IPS-18c (cell line): Measurements from ENCODE around the gene CACNA2D2.
"Not testable (repeated sequence)": the region's sequence is repeated elsewhere in the genome, so short reads cannot be mapped to it uniquely, and the experiment has no call there.

Source experiments
- H3K4me3 ChIP-seq: 2 replicates; pipeline ENCODE4 v1.7.0; 2013; ENCODE audit warnings: low read depth, mild to moderate bottlenecking, low read length, moderate library complexity; ENCODE audit not compliant: insufficient read depth
- H3K9me3 ChIP-seq: one replicate; pipeline ENCODE4 v1.6.1; 2013; ENCODE audit warnings: mild to moderate bottlenecking, low read length, moderate library complexity; ENCODE audit not compliant: control insufficient read depth, insufficient read depth

Gene CACNA2D2

DNA sequence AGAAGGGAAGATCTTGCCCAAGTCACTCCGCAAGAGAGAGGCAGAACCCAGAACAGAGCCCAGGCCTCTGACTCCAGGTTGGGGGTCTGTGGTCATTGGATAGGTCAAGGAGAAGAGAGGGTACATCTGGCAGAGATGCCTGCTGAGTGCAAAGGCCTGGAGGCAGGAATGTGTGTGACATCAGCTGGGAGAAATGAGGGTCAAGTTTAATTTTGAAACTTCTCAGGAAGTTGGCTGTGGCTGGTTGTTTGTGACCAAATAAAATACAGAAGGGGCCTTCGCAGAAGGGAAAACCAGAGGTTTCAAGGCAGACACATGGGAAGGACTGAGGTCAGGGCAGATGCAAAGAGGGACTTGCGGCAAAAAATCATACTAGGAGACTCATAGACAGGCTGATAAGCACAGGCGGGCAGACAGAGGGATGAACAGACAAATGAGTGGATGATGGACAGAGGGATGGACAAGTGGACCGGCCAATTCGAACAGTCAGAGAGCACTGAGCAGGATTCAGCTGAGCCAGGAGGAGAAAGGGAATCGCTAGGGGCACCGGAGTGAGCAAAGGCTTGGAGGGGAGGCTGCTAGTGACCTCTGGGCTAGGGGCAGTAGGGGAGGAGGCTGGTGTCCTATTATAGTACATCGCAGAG, 28.8 kb upstream of the CACNA2D2 start:
- Histone ChIP-seq H3K4me3 (no peak overlapping the region), H3K9me3 (no peaks in the 10 kb centered on the region)

DNA sequence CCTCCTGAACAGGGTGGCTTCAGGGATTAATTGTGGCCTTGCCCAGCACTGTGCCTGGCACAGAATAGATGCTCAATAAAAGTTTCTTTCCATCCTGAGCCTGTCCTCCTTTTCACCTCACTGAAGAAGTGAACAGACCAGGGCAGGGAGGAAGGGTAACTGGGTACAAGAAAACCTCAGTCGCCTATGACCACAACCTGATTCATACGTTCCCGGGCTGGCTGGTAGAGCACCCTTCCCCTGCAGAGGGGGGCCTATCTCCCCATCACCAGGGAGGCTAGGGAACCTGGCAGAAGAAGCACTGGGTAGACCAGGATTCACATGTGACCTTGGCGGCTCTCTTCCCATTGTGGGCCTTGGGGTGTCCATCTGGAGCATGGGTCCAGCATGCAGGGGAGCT, 27.8 kb upstream of the CACNA2D2 start:
- H3K9me3 ChIP-seq: no peaks in the 10 kb centered on the region
- no peak overlapping the region for H3K4me3 ChIP-seq

DNA sequence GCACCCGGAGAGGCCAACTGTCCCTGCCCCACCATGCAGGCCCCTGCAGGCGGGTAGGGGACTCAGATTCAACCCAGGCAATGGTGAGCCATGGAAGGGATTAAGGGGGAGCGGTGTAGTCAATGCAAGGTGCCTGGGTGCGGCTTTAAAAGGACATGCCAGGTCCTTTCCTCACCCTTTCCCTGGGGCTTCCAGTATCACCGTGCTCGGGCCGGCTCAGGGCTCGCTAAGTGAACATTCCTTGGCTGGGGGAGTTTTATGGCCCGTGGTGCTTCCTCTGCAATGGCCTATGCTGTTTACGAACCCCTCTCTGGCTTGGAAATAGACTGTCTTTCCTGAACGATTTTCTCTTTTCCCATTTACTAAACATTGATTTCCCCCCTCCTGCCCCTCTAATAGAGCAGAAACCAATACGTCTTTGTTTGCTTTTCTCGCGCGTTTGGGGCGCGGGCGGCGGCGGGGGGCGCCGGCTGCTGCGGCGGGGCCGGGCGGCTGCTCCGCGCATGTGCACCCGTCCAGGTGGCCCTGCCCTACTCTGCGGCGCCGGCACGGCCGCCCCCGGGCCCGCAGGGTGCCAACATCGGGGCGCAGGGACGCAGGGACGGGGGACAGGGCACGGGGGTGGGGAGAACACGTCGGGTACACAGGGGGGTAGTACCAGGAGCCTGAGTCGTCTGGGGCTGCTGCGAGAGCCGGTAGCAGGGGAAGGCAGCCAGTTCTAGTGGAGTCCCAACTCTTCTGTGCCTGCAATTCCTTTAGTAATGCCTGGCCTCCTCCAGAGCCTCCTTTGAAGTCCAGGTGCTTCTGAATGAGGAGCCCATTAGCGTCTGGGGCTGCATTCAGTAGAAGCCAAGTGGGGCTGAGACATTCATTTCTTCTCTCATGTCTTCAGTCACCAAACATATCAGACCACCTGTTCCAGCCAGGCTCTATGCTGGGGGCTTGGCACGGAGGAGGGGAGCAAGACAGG, 26.9 kb upstream of the CACNA2D2 start:
- Histone ChIP-seq H3K9me3 (no peaks in the 10 kb centered on the region), H3K4me3 (0 out of 2 replicates have a peak overlapping the region, but pooled peaks have one; percentile 15)

DNA sequence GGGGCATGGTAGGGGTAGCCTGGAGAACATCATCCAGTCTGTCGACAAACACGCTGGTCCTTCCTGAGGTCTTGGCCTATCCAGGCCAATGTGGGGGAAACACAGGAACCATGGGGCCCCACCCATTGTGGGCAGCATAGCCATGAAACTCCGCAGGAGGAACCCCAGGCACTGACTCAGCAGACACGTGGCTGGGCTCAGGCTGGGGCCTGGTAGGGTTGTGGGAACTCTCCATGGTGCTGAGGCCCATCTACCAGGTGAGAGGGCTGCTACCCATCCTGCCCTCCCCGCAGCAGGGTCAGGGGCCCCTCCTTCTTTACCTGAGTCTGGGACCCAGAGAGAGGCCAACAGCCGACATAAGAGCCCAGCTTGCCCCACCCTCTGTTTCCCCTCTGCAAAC, 22.6 kb upstream of the CACNA2D2 start:
- no peak overlapping the region for H3K4me3 ChIP-seq
- H3K9me3 ChIP-seq: no peaks in the 10 kb centered on the region

DNA sequence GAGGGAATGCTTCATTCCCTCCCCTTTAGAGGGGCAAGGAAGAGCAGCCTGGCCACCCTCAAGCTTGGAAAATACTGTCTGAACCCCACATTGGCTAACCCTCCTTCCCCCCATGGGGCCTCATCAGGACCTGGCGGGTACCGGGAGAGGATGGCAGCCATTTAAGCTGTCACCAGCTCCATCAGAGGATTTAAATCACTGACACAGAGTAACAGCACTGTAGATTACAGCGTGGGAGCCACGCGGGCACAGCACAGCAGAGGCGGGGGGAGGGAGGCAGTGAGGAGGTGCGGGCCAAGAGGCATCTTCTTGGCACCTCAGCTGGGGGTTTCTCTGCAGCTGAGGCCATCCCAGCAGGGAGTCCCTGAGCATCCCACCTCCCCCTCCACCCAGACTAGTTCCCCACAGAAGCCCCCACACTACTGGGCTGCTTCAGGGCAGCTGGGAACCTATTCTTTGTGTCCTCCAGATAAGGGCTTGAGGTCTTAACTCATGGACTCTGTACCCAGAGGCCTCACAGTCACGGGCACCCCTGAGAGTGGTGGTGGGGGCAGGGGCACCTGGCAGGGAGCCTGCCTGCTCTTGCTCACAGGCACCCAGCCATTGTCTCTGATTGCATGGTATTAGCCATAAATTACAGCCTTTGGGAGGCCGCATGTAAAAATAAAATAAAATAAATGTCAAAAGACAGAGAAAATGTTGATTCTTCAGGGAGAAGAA, 21.9 kb upstream of the CACNA2D2 start:
- H3K4me3 ChIP-seq: no peak overlapping the region; the same call in 1 of the 2 replicates
- H3K9me3 ChIP-seq: no peaks in the 10 kb centered on the region

DNA sequence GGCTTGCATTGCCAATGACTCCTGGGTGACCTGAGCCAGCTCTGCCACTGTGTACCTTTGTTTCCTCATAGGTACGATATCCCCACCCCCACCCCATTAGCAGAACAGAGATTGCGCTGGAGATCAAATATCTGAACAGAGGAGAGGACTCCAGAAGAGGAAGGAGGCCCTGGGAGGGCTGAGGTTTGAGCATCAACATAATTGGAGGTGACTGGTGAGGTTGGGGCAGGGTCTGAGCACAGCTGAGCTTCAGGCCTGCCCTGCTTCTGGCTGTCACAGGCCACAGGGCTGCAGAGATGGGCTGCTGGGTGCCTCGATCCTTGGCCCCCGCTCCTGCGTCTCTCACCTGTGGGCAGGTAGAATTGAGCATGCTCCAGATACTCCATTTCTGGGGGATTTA, 21.3 kb upstream of the CACNA2D2 start:
- Histone ChIP-seq H3K9me3 (no peaks in the 10 kb centered on the region), H3K4me3 (no peak overlapping the region)

DNA sequence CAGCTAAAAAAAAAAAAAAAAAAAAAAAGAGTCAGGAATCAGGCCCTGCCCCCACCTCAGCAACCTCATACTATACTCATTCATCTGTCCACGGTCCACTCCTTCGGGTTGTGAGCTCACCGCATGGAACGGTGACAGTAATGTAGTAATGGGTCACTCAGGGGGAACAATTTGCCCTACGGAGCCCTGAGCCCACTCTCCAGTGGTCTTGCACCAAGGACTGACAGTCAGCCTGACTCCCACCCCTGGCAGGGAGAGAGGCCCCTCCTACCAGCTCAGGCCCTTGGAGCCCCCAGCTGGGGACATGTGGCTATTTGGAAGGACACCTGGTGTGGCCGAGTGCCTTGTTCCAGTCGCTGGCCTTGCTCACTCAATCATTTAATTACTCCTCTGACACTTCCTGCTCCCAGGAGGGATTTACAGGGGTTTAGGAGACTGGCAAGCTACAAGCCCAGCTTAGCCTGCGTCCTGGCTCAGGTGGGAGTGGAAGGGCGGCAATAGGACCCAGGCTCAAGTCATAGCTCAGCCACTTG, 19.9 kb upstream of the CACNA2D2 start:
- H3K4me3 ChIP-seq: peak overlapping the region; percentile 20; the same call in 1 of the 2 replicates
- no peaks in the 10 kb centered on the region for H3K9me3 ChIP-seq

DNA sequence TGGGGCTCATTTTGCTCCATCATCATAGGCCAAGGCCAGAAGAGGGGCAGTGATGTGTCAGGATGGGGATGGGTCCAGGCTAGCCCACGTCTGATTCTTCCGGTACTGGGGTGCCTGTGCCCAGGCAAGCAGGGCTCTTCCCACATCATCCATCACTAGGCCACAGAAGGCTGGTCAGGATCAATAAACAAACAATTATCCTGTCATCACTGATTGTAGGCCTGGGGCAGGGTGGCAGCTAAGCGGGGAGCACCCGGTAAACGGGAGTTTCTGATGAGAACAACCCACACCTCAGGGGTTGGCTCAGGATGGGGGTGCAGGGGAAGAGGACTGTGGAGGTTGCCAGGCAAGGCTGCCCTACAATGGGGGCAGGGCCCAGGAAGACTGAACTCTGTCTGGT, 18.1 kb upstream of the CACNA2D2 start:
- Histone ChIP-seq H3K4me3 (no peak overlapping the region), H3K9me3 (no peaks in the 10 kb centered on the region)

DNA sequence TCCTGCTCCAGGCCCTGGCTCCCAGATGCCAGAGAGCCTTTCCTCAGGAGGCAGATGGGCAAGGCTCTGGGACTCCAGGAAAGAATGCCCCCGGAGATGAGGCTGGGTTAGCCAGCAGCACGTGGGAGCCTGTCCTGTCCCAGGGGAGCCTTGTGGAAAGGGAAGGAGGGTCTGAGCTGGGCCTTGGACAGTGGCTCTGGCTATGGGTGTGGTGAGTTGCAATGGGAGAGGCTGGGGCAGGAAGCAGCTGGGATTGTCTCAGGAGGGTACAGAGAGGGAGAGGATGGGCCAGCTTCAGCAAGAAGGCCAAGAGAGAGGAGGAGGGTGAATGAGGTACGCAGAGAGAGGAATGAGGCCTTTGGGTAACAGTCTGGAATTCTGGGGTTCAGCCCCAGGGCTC, 17.4 kb upstream of the CACNA2D2 start:
- Histone ChIP-seq H3K4me3 (no peak overlapping the region), H3K9me3 (no peaks in the 10 kb centered on the region)

DNA sequence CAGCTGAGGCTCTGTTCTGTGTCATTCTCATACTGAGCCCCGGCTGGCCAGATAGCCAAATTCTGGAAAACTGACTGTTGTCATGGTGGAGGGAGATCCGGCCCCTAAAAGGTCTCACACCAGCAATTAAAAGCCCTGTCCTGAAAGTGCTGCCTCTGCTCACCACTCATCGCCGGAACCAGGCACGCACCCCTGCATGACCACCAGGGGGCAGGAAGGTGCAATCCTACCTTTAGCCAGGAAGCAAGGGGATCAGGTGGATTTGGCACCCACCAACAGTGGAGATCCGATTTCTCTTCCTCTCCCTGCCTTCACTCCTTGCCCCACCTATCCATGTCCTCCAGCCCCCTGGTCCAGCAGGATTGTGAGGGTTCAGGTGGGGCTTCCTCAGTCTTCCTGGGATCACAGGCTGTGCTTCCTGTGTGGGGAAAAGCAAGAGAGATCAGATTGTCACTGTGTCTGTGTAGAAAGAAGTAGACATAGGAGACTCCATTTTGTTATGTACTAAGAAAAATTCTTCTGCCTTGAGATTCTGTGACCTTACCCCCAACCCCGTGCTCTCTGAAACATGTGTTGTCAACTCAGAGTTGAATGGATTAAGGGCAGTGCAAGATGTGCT, 16.1 kb upstream of the CACNA2D2 start:
- Histone ChIP-seq H3K4me3 (no peak overlapping the region), H3K9me3 (no peaks in the 10 kb centered on the region)

DNA sequence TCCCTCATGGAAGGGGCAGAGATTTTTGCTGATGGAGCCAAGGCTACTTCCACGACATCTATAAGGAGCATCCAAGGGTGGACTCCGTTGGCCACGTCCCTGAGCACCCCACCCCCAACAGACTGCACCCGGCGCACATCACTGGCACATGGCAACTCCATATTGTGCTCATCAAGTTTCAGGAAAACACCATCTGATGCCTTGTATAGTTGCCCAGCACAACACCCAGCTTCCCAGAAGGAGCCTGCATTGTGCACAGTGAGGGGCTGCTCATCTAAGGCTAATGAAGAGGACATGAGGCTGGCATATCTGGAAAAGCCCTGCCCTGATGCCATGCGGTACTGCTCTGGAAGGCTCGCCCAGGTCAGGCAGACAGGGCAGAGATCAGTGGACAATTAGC, 15.0 kb upstream of the CACNA2D2 start:
- Histone ChIP-seq H3K9me3 (no peaks in the 10 kb centered on the region), H3K4me3 (no peak overlapping the region)

DNA sequence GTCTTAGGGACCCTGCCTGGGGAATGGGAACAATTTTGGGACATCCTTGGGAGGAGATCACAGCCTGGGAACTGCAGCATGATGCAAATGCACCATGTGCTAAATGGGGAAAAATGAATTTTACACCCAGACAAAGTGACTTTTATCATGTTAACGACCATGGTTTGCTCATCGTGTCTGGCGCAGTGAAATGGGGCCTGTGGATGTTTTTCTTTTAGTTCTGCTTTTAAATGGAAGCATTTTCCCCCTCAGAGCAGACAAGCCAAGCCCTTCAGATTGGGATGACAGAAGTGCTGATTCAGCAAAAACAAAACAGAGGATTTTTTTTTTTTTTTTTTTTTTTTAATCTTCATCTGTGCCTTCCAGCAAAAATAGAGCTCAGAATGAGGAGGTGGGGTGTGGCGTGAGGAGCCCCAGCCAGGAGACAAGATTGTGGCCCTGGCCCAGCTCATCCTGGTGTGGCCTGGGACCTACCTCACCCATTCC, 14.3 kb upstream of the CACNA2D2 start:
- Histone ChIP-seq H3K9me3 (no peaks in the 10 kb centered on the region), H3K4me3 (no peak overlapping the region)

DNA sequence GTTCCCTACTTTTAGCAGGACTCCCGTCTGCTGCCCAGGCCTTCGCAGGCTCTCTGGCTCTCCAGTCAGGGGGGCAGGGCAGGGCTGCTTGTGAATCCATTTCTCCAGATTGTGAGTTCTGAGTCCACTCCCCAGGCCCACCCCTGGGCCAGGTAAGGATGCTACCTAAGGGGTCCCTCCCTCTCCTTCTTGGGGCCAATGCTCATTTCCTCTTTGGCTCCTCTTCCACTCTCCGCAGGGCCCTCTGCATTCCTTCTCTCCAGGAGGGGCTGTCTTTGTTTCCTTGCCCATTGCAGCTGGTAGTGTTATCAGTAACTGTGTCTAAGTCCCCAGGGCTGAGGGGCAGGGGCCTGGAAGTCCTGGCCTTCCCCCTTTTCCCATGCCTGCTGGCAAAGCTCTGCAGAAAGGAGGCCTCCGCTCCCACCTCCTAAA, 13.0 kb upstream of the CACNA2D2 start:
- Histone ChIP-seq H3K9me3 (no peaks in the 10 kb centered on the region), H3K4me3 (peak overlapping the region; percentile 17; the same call in 1 of the 2 replicates)

DNA sequence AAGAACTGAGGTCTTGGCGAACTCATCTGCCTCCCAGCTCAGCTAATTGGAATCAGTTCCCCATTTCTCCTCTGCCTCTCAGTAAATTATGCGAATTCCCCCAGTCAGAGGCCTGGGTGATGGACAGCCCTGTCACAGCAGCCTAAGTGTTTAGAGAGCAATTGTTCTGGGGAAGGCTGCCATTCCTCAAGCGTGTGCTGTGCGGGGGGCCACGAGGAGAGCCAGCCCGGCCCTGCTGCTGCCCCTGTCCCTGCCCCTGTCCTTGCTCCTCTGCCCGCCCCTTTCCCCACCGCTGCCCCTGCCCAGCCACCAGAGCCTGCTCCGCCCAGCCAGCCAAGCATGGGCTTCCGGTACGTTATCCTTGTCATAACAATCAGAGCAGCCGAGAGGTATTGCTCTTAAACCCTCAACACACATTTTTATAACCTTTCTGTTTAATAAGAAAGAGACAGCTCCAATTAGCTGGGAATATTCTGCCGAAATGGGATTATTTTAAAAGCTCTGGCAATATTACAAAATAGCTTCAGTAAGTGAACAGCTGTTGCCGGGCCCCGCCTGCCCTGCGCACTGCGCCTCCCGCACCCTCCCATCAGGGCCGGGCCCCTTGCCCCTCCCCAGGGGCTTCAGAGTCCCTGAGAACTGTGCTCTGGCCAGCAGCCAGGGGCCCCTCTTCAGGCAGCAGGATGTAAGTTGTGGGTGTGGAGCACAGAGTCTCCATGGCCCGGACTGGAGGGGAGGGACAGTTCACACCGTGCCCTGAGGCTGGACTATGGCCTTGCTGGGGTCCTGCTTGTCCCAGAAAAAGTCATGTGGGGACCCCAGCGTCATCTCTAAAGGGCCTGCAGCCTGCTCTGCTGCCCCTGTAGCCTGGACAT, 12.4 kb upstream of the CACNA2D2 start:
- Histone ChIP-seq H3K9me3 (no peaks in the 10 kb centered on the region), H3K4me3 (peak overlapping the region; percentile 25)

DNA sequence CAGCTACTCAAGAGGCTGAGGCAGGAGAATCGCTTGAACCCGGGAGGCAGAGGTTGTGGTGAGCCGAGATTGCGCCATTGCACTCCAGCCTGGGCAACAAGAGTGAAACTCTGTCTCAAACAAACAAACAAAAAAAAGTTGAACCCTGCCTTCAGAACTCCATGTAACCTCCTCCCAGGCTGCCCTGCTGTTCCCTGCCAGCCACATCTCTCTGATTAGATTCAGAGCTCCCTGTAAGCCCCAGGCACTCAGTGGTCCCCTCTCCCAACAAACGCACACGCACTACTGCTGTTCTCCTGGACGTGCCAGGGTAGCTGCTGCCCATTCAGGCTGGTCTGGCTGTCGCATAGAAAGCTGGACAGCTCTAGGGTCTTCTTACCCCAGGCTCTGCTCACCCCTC, 9.5 kb upstream of the CACNA2D2 start:
- not testable (repeated sequence) for H3K9me3 ChIP-seq, H3K4me3 ChIP-seq

DNA sequence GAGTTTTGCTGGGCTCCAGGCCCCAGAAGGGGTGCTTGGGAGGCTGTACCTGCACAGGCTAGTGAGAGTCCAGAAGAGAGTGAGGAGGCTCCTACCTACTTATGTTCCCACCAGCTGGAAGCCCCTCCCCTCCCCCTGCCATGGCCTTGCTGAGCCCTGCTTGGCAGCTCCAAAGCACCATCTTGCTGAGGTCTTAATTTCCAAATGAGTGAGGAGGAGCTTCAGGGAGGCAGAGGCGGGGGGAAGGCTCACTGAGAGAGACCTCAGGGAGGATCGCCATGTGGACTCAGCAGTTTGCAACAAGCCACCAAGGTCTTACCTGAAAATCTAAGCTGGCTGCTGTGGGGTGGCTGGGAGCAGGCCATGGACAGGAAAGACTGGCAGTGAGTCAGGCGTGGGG, 8.7 kb upstream of the CACNA2D2 start:
- no peak overlapping the region for H3K4me3 ChIP-seq

More for the DNA sequence above, 8.7 kb upstream of the CACNA2D2 start:
- H3K9me3 ChIP-seq: no peaks in the 10 kb centered on the region
